K562 (cell line): ENCODE results near the gene SLC10A4. TPM values are rescaled to one million over a fixed set of nuclear protein-coding genes. Genes with fewer than 3 reads are reported as not detected.

Experiments
- CBFA2T2 ChIP-seq: fragments of 450-650 bp; conservative IDR thresholded peaks from 2 replicates; pipeline ENCODE4 v1.6.1; 2017; ENCODE audit warnings: mild to moderate bottlenecking
- CBFA2T3 ChIP-seq: fragments of 450-650 bp; IDR thresholded peaks from 2 replicates; pipeline ENCODE4 v1.6.1; 2017
- CBX8 ChIP-seq: fragments of 200-600 bp; sonication (generic); IDR thresholded peaks from 2 replicates; pipeline ENCODE4 v1.6.1; 2012; ENCODE audit warnings: borderline replicate concordance, mixed run types, low read depth, mild to moderate bottlenecking, moderate library complexity, mixed read lengths, low read length, control low read depth, inconsistent platforms; ENCODE audit not compliant: poor library complexity, severe bottlenecking; ENCODE audit errors: extremely low read depth
- COPS2 ChIP-seq: fragments of 450-650 bp; conservative IDR thresholded peaks from 2 replicates; pipeline ENCODE4 v1.6.1; 2016; ENCODE audit warnings: mild to moderate bottlenecking, moderate library complexity
- GTF2F1 ChIP-seq: IDR thresholded peaks from 2 replicates; pipeline ENCODE4 v1.6.1; 2011; ENCODE audit warnings: low read depth, low read length, improper control_type of control experiment
- IRF2 ChIP-seq: sonication (generic); formaldehyde crosslinking; IDR thresholded peaks from 2 replicates; pipeline ENCODE4 v1.8.1; 2022; ENCODE audit warnings: mild to moderate bottlenecking, missing genetic modification reagents
- KDM2B ChIP-seq: fragments of 250-450 bp; sonication (Bioruptor Pico); IDR thresholded peaks from 2 replicates; pipeline ENCODE4 v1.8.0; 2021; ENCODE audit warnings: mild to moderate bottlenecking, moderate library complexity
- KLF16 ChIP-seq: IDR thresholded peaks from 2 replicates; pipeline ENCODE4 v1.6.1; 2016; ENCODE audit warnings: antibody characterized with exemption
- LEF1 ChIP-seq: fragments of 450-650 bp; IDR thresholded peaks from 2 replicates; pipeline ENCODE4 v1.6.1; 2016; ENCODE audit warnings: mild to moderate bottlenecking
- NFIX ChIP-seq: fragments of 250-450 bp; sonication (Bioruptor Pico); IDR thresholded peaks from 2 replicates; pipeline ENCODE4 v1.4.0; 2020; ENCODE audit warnings: low read depth, mild to moderate bottlenecking, moderate library complexity
- ZEB2 ChIP-seq: fragments of 450-650 bp; IDR thresholded peaks from 2 replicates; pipeline ENCODE4 v1.6.1; 2016
- ZKSCAN1 ChIP-seq: fragments of 150-350 bp; IDR thresholded peaks from 2 replicates; pipeline ENCODE4 v1.6.1; 2016; ENCODE audit warnings: low read depth, low read length
- ZNF431 ChIP-seq: sonication (generic); formaldehyde crosslinking; IDR thresholded peaks from 2 replicates; pipeline ENCODE4 v1.8.0; 2022; ENCODE audit warnings: mild to moderate bottlenecking, missing genetic modification reagents
- ZNF785 ChIP-seq: fragments of 250-450 bp; sonication (Bioruptor Pico); IDR thresholded peaks from 2 replicates; pipeline ENCODE4 v1.4.0; 2020; ENCODE audit warnings: mild to moderate bottlenecking
- polyA plus RNA-seq, 8 experiments: library from polyadenylated mRNA; depleted of rRNA in 4 of 8; stranded (reverse) in 5 of 8; unstranded in 3 of 8; fragments of >200 nt; fragmentation: Nextera tagmentation in 2 of 8; fragmentation: Illumina TruSeq in 1 of 8; extraction: Ambion mirVana in 2 of 8; extraction: Trizol in 1 of 8; gene quantifications; 2 replicates each; pipeline versions ENCODE4 v1.2.1 to v1.2.3, GENCODE V29; 2011 to 2014; ENCODE audit warnings: inconsistent platforms in 1 of 8, missing spikeins in 1 of 8
- total RNA-seq, 7 experiments: library from RNA; depleted of rRNA in 6 of 7; stranded (reverse); fragments of >200 nt in 6 of 7; fragmentation: Illumina TruSeq in 2 of 7; extraction: Trizol in 2 of 7; gene quantifications; 2 replicates each; pipeline versions ENCODE4 v1.2.1 to v1.2.3, GENCODE V29; 2011 to 2021; ENCODE audit warnings: low replicate concordance in 1 of 7
- TF ChIP-seq, protein P1 (sequence below), 2 experiments: fragments of 150-350 bp in 1 of 2; IDR thresholded peaks; 2 replicates each; pipeline ENCODE4 v1.6.1; 2012 to 2016; ENCODE audit warnings: low read depth in 2 of 2, low read length in 2 of 2, mild to moderate bottlenecking in 1 of 2, moderate library complexity in 1 of 2
- TF ChIP-seq, protein P2 (sequence below): IDR thresholded peaks from 3 replicates; pipeline ENCODE4 v1.6.1; 2011; ENCODE audit warnings: borderline replicate concordance, mild to moderate bottlenecking, moderate library complexity; ENCODE audit not compliant: insufficient read length; ENCODE audit errors: extremely low read depth
- TF ChIP-seq, protein P3 (sequence below): fragments of 450-650 bp; IDR thresholded peaks from 2 replicates; pipeline ENCODE4 v1.6.1; 2016; ENCODE audit warnings: antibody characterized with exemption
- TF ChIP-seq, protein P4 (sequence below), 2 experiments: fragments of 200-800 bp in 1 of 2; sonication (Bioruptor generic) in 1 of 2; sonication (generic) in 1 of 2; formaldehyde crosslinking in 1 of 2; IDR thresholded peaks in 1 of 2; conservative IDR thresholded peaks in 1 of 2; 2 replicates each; pipeline versions ENCODE4 v1.5.0 to v1.6.1; 2016 to 2020; ENCODE audit warnings: missing compliant biosample characterization in 1 of 2, missing genetic modification characterization in 1 of 2, missing genetic modification reagents in 1 of 2
- TF ChIP-seq, protein P5 (sequence below): fragments of 450-650 bp; formaldehyde crosslinking; IDR thresholded peaks from 2 replicates; pipeline ENCODE4 v1.4.0; 2020; ENCODE audit warnings: mild to moderate bottlenecking

SLC10A4 gene
- total and polyA plus RNA-seq, 9 of the 15 experiments (the other 6 are each of a cell fraction or from before 2014, with no cell fraction given), result 2.5 to 16.9 (median 9.3) TPM

DNA sequence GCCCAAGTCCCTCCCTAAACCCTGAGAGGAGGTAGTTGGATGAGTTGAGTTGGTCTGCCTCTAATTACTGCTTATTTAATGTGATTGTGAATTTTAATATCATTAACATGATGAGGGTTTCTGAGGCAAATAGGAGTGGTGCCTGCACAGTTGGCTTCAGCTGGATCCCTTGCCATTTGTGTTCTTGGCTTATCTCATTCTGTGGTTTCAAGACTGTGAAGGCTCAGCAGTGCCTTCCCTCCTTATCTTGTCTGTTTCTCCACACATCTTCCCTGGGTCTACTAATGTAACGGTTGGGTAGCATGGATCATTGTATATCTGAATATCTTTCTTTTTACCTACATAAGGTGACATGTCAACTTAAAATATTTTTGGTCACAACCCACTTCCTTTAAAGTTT, 1.6 kb upstream of the SLC10A4 start (continued):
- TF ChIP-seq, protein P1, sequence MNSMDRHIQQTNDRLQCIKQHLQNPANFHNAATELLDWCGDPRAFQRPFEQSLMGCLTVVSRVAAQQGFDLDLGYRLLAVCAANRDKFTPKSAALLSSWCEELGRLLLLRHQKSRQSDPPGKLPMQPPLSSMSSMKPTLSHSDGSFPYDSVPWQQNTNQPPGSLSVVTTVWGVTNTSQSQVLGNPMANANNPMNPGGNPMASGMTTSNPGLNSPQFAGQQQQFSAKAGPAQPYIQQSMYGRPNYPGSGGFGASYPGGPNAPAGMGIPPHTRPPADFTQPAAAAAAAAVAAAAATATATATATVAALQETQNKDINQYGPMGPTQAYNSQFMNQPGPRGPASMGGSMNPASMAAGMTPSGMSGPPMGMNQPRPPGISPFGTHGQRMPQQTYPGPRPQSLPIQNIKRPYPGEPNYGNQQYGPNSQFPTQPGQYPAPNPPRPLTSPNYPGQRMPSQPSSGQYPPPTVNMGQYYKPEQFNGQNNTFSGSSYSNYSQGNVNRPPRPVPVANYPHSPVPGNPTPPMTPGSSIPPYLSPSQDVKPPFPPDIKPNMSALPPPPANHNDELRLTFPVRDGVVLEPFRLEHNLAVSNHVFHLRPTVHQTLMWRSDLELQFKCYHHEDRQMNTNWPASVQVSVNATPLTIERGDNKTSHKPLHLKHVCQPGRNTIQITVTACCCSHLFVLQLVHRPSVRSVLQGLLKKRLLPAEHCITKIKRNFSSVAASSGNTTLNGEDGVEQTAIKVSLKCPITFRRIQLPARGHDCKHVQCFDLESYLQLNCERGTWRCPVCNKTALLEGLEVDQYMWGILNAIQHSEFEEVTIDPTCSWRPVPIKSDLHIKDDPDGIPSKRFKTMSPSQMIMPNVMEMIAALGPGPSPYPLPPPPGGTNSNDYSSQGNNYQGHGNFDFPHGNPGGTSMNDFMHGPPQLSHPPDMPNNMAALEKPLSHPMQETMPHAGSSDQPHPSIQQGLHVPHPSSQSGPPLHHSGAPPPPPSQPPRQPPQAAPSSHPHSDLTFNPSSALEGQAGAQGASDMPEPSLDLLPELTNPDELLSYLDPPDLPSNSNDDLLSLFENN (IDR thresholded peaks at IDR 0.05; ENCODE audit: low read depth in 2 of 2, low read length in 2 of 2), result 0 out of 4 replicates have a peak, but pooled peaks of 1 of the 2 experiments have one; percentile 21
- TF ChIP-seq CBX8 (no peak), ZNF431 (CRISPR knock-in tag) (no peak), COPS2 (no peak), ZNF785 (CRISPR knock-in tag) (no peak), ZEB2 (peak; percentile 76; the same call in 1 of the 2 replicates), CBFA2T3 (peak; percentile 85), CBFA2T2 (peak; percentile 71), GTF2F1 (no peak), ZKSCAN1 (no peak), KLF16 (peak; percentile 20; the same call in 1 of the 2 replicates), LEF1 (no peak), KDM2B (CRISPR knock-in tag) (no peak), IRF2 (CRISPR knock-in tag) (no peak), NFIX (CRISPR knock-in tag) (no peak)
- TF ChIP-seq, protein P2, sequence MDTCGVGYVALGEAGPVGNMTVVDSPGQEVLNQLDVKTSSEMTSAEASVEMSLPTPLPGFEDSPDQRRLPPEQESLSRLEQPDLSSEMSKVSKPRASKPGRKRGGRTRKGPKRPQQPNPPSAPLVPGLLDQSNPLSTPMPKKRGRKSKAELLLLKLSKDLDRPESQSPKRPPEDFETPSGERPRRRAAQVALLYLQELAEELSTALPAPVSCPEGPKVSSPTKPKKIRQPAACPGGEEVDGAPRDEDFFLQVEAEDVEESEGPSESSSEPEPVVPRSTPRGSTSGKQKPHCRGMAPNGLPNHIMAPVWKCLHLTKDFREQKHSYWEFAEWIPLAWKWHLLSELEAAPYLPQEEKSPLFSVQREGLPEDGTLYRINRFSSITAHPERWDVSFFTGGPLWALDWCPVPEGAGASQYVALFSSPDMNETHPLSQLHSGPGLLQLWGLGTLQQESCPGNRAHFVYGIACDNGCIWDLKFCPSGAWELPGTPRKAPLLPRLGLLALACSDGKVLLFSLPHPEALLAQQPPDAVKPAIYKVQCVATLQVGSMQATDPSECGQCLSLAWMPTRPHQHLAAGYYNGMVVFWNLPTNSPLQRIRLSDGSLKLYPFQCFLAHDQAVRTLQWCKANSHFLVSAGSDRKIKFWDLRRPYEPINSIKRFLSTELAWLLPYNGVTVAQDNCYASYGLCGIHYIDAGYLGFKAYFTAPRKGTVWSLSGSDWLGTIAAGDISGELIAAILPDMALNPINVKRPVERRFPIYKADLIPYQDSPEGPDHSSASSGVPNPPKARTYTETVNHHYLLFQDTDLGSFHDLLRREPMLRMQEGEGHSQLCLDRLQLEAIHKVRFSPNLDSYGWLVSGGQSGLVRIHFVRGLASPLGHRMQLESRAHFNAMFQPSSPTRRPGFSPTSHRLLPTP, result no peak
- TF ChIP-seq, protein P3, sequence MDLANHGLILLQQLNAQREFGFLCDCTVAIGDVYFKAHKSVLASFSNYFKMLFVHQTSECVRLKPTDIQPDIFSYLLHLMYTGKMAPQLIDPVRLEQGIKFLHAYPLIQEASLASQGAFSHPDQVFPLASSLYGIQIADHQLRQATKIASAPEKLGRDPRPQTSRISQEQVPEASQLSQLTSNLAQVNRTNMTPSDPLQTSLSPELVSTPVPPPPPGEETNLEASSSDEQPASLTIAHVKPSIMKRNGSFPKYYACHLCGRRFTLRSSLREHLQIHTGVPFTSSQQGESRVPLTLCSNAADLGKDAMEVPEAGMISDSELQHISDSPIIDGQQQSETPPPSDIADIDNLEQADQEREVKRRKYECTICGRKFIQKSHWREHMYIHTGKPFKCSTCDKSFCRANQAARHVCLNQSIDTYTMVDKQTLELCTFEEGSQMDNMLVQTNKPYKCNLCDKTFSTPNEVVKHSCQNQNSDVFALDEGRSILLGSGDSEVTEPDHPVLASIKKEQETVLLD, result peak; percentile 55; the same call in 1 of the 2 replicates
- TF ChIP-seq, protein P4, sequence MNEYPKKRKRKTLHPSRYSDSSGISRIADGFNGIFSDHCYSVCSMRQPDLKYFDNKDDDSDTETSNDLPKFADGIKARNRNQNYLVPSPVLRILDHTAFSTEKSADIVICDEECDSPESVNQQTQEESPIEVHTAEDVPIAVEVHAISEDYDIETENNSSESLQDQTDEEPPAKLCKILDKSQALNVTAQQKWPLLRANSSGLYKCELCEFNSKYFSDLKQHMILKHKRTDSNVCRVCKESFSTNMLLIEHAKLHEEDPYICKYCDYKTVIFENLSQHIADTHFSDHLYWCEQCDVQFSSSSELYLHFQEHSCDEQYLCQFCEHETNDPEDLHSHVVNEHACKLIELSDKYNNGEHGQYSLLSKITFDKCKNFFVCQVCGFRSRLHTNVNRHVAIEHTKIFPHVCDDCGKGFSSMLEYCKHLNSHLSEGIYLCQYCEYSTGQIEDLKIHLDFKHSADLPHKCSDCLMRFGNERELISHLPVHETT (CRISPR knock-in tag; conservative IDR thresholded peaks at IDR 0.05 in 1 of 2, IDR thresholded peaks at IDR 0.05 in 1 of 2), result peak in 1 of 2 experiments; percentile 37; a peak in 1 of 4 replicates
- TF ChIP-seq, protein P5, sequence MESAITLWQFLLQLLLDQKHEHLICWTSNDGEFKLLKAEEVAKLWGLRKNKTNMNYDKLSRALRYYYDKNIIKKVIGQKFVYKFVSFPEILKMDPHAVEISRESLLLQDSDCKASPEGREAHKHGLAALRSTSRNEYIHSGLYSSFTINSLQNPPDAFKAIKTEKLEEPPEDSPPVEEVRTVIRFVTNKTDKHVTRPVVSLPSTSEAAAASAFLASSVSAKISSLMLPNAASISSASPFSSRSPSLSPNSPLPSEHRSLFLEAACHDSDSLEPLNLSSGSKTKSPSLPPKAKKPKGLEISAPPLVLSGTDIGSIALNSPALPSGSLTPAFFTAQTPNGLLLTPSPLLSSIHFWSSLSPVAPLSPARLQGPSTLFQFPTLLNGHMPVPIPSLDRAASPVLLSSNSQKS (CRISPR knock-in tag), result no peak
